GM18870 (cell line): ENCODE measurements around the gene ACOXL.

ENCODE experiments used
- ATAC-seq: cut with Tn5 transposase; IDR thresholded peaks from one replicate; pipeline ENCODE4 v1.9.1; 2021; ENCODE audit warnings: moderate library complexity; ENCODE audit not compliant: unreplicated experiment

Gene ACOXL

GRCh38 chr2:110904779-110905148 is 172.4 kb downstream of the ACOXL start:
- ATAC-seq: no peak

GRCh38 chr2:110905217-110905616 is 172.8 kb downstream of the ACOXL start:
- no peak for ATAC-seq

- ATAC-seq: no peak
Observed at GRCh38 chr2:110906613-110907298, 174.4 kb downstream of the ACOXL start.

DNA sequence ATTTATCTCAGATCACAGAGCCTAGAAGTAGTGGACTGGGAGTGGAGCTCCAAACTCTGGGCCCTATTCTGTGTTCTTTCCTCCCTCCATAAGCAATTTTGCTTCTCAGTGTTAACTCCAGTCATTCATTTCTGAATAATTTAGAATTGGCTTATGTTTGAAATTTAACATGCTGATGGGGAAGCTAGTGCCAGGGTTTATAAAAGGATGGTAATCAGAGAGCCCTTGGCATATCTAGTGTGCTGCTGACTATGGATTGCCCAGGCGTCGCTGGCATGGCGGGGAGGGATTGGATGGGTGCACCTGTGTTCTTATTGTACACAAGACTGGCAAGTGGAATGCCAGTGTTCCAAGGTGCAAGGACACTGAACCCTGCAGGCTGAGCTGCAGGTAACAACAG is 177.1 kb downstream of the ACOXL start:
- no peak for ATAC-seq

GRCh38 chr2:110910423-110910822 is 178.1 kb downstream of the ACOXL start:
- no peak for ATAC-seq

DNA sequence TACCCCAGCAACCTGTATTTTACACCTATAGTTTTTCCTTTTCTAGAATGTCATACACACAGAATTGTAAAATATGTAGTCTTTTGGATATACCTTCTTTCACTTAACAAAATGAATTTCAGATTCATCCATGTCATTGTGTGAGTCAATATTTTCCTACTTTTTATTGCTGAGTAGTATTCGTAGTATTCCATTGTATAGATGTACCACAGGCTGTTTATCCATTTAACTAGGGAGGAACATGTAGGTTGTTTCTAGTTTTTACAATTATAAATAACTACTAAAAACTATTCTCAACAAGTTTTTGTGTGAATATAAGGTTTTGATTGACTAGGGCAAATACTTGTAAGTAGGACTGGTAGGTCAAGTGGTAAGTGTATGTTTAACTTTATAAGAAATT is 187.4 kb downstream of the ACOXL start:
- no peak for ATAC-seq

- ATAC-seq: no peak
Observed at GRCh38 chr2:110925479-110925878, 193.1 kb downstream of the ACOXL start.

- ATAC-seq: no peak
Observed at GRCh38 chr2:110927526-110927925, 195.2 kb downstream of the ACOXL start.

DNA sequence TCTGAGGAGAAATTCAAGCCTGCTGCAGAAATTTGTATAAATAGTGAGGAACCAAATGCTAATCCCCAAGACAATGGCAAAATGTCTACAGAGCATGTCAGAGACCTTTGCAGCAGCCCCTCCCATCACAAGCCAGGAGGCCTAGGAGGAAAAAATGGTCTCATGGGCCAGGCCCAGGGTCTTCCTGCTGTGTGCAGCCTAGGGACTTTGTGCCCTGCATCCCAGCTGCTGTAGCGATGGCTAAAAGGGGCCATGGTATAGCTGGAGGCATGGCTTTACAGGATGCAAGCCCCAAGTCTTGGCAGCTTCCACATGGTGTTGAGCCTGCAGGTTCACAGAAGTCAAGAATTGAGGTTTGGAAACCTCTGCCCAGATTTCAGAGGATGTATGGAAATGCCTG is 197.2 kb downstream of the ACOXL start:
- no peak for ATAC-seq

- ATAC-seq: no peak
Observed at GRCh38 chr2:110931648-110932047, 199.3 kb downstream of the ACOXL start.

- no peak for ATAC-seq
Observed at GRCh38 chr2:110933420-110933819, 201.0 kb downstream of the ACOXL start.

DNA sequence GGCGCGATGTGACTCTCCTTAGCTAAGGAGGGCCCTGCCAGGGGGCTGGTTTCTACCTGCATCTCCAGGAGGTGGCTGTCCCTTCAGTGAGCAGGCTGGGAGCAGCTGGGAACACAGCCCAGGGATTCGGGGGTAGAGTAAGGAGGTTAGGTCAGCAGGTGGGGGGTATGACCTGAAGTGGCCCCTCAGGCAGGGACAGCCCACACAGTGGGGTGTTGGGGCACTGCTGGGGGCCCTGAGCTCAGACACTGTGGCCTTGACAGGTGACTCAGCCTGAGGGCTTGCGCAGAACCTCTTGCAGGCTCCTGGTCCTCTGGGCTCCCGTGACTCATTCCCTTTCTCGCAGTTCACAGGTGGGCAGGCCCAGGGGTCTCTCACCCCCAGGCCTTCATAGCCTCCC is 202.6 kb downstream of the ACOXL start:
- ATAC-seq: no peak

- ATAC-seq: no peak
Observed at GRCh38 chr2:110940376-110940910, 208.1 kb downstream of the ACOXL start.

DNA sequence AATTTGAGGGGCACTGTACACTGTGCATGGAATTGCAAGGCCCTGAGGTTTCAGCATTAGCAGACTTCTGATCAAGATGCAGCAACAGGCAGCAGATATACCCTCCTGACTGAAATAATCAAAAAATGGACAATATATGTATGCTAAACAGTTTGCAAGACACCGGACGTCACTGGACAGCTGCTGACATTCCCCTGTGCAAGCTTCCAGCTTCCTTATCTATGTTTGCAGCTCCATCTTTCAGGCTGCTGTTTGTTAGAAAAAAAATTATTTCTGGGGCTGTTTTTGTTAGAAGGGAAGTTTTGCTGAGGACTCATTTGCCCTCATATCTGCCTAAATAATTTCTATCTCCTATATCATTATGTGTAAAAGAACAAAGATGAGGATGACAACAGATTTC is 208.9 kb downstream of the ACOXL start:
- no peak for ATAC-seq

GRCh38 chr2:110943070-110943634 is 210.8 kb downstream of the ACOXL start:
- no peak for ATAC-seq

DNA sequence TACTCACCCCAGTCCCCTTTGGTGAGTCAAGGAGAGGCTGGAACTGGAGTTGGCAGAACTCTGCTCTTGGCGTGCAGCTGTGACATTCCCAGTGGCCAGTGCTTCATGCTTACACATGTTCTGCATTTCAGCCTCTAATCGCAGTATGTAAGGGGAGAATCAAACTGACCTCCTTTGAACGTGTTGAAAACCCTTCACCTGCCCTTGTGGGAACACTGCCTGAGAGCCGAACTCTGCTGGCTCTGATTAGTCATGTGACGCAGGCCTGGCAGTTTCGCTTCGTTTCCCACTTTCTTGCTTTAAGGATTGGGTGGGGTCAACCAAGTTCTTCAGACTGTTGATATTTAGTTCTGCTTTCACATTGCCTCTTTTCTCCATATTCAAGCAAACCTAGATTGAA is 214.5 kb downstream of the ACOXL start:
- ATAC-seq: no peak

- no peak for ATAC-seq
Observed at GRCh38 chr2:110948027-110948674, 215.8 kb downstream of the ACOXL start.

GRCh38 chr2:110950281-110950680 is 217.9 kb downstream of the ACOXL start:
- no peak for ATAC-seq

DNA sequence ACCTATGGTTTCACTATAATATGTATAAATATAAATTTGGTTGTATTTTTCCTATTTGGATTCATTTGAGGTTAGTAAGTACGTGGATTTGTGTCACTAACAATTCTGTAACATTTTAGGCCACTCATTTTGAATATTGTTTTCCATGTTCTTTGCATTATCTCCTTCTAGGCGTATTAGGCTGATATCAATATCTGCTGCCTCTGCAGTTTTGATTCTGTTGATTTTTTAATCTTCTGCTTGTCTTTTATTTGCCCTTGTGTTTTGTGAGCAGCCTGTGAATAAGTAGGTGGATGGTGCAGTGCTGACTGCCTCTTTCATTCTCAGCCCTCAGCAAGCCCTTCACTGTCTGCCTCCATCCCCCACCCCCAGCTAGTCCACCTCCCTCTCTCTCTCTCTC is 222.7 kb downstream of the ACOXL start:
- no peak for ATAC-seq

GRCh38 chr2:110955556-110955955 is 223.2 kb downstream of the ACOXL start:
- no peak for ATAC-seq

- ATAC-seq: no peak
Observed at GRCh38 chr2:110957293-110957692, 224.9 kb downstream of the ACOXL start.
